A549 (cell line): ENCODE data around the gene TCF25. TPM values are rescaled to one million over a fixed set of nuclear protein-coding genes. Genes with fewer than 3 reads are reported as not detected.
A peak's percentile ranks its signal among the peaks of the same experiment; 100 is the strongest.

Source experiments
- ATAC-seq, 2 experiments: fragments of 200-7000 bp in 1 of 2; fragments of >200 bp in 1 of 2; cut with Nextera tagmentation in 1 of 2; cut with Tn5 transposase in 1 of 2; 3 replicates each; pipeline versions ENCODE4 v1.8.0 to v1.9.1; 2018 to 2020; ENCODE audit warnings: mild to moderate bottlenecking in 1 of 2, moderate library complexity in 1 of 2
- CTCF ChIA-PET: fragments of 300-600 bp; sonication (Branson Sonifier 250); formaldehyde crosslinking; extraction: SDS; loops from one replicate; lab custom pipeline; 2021; ENCODE audit warnings: antibody characterized with exemption, inconsistent platforms; lab: Yijun Ruan, JAX
- POLR2A ChIA-PET: fragments of 350-600 bp; formaldehyde crosslinking; extraction: SDS; loops from one replicate; lab custom pipeline; 2021; ENCODE audit warnings: antibody characterized with exemption, inconsistent platforms; lab: Yijun Ruan, JAX
- DNase-seq, 2 experiments: peaks; one replicate each; pipeline versions ENCODE4 v3.0.0 to v3.0.0-alpha.2; 2011 to 2016; ENCODE audit warnings: low read depth in 1 of 2, low spot score in 1 of 2
- FAIRE-seq: peaks from 2 replicates; lab custom pipeline; 2011; peaks lifted over from hg19 to GRCh38; lab: Jason Lieb, UNC
- H3K27ac ChIP-seq, 2 experiments: fragments of >200 bp; sonication (Bioruptor Twin); formaldehyde crosslinking; 3 replicates each; pipeline ENCODE4 v1.5.1; 2016 to 2017
- H3K4me1 ChIP-seq: fragments of >200 bp; sonication (Bioruptor Twin); formaldehyde crosslinking; 3 replicates; pipeline ENCODE4 v1.6.1; 2016
- H3K4me2 ChIP-seq: fragments of >200 bp; sonication (Bioruptor Twin); formaldehyde crosslinking; 3 replicates; pipeline ENCODE4 v1.6.1; 2016
- H3K4me3 ChIP-seq: fragments of >200 bp; sonication (Bioruptor Twin); formaldehyde crosslinking; 3 replicates; pipeline ENCODE4 v1.5.1; 2016
- H3K9me3 ChIP-seq: fragments of >200 bp; sonication (Bioruptor Twin); formaldehyde crosslinking; 3 replicates; pipeline ENCODE4 v1.6.1; 2016
- BHLHE40 ChIP-seq: IDR thresholded peaks from 2 replicates; pipeline ENCODE4 v1.6.1; 2012; ENCODE audit warnings: low read depth, low read length, inconsistent platforms
- CBX8 ChIP-seq: fragments of 200-600 bp; sonication (generic); IDR thresholded peaks from 2 replicates; pipeline ENCODE4 v1.6.1; 2016
- CHD2 ChIP-seq: fragments of 150-350 bp; IDR thresholded peaks from 2 replicates; pipeline ENCODE4 v1.6.1; 2014; ENCODE audit warnings: low read length; ENCODE audit not compliant: partially characterized antibody
- CHD4 ChIP-seq: fragments of 200-600 bp; sonication (generic); IDR thresholded peaks from 2 replicates; pipeline ENCODE4 v1.6.1; 2016; ENCODE audit warnings: antibody characterized with exemption, mild to moderate bottlenecking, borderline replicate concordance
- EHMT2 ChIP-seq: fragments of 200-600 bp; sonication (generic); IDR thresholded peaks from 2 replicates; pipeline ENCODE4 v1.6.1; 2016; ENCODE audit warnings: antibody characterized with exemption, low read depth, mild to moderate bottlenecking, moderate library complexity
- ESRRA ChIP-seq: fragments of 150-350 bp; IDR thresholded peaks from 2 replicates; pipeline ENCODE4 v1.6.1; 2014; ENCODE audit warnings: mild to moderate bottlenecking, low read length, borderline replicate concordance
- FOSL2 ChIP-seq, 2 experiments: fragments of 450-650 bp in 1 of 2; fragments of >200 bp in 1 of 2; sonication (Bioruptor Twin) in 1 of 2; formaldehyde crosslinking; IDR thresholded peaks; 2 replicates each; pipeline versions ENCODE4 v1.5.0 to v1.6.1; 2016 to 2020; ENCODE audit warnings: mild to moderate bottlenecking in 1 of 2, moderate library complexity in 1 of 2
- KDM1A ChIP-seq: fragments of 200-600 bp; sonication (generic); IDR thresholded peaks from 2 replicates; pipeline ENCODE4 v1.6.1; 2016; ENCODE audit warnings: low read depth, mild to moderate bottlenecking
- KDM5A ChIP-seq: fragments of 200-600 bp; sonication (generic); IDR thresholded peaks from 2 replicates; pipeline ENCODE4 v1.6.1; 2016; ENCODE audit warnings: antibody characterized with exemption, mild to moderate bottlenecking
- MYC ChIP-seq: IDR thresholded peaks from 2 replicates; pipeline ENCODE4 v1.6.1; 2012; ENCODE audit warnings: mild to moderate bottlenecking, inconsistent platforms, low read length, improper control_type of control experiment, borderline replicate concordance
- PHF8 ChIP-seq: fragments of 200-600 bp; sonication (generic); IDR thresholded peaks from 2 replicates; pipeline ENCODE4 v1.6.1; 2016; ENCODE audit warnings: low read depth, mild to moderate bottlenecking, antibody characterized with exemption, moderate library complexity, borderline replicate concordance
- RAD21 ChIP-seq, 2 experiments: fragments of >200 bp in 1 of 2; sonication (Bioruptor Twin) in 1 of 2; formaldehyde crosslinking in 1 of 2; IDR thresholded peaks in 1 of 2; conservative IDR thresholded peaks in 1 of 2; 2 replicates in 1 of 2; 3 replicates in 1 of 2; pipeline ENCODE4 v1.6.1; 2012 to 2018; ENCODE audit warnings: inconsistent platforms in 1 of 2
- RARB ChIP-seq: fragments of 250-450 bp; sonication (Bioruptor Pico); IDR thresholded peaks from 2 replicates; pipeline ENCODE4 v1.8.0; 2021; ENCODE audit warnings: mild to moderate bottlenecking, moderate library complexity
- SMC3 ChIP-seq: fragments of >200 bp; sonication (Bioruptor Twin); formaldehyde crosslinking; IDR thresholded peaks from 3 replicates; pipeline ENCODE4 v1.6.1; 2018; ENCODE audit warnings: inconsistent platforms
- TFCP2L1 ChIP-seq: fragments of 250-450 bp; sonication (Bioruptor Pico); IDR thresholded peaks from 2 replicates; pipeline ENCODE4 v1.5.0; 2021; ENCODE audit warnings: mild to moderate bottlenecking
- ZC3H11A ChIP-seq: fragments of 450-650 bp; IDR thresholded peaks from 2 replicates; pipeline ENCODE4 v1.6.1; 2014; ENCODE audit warnings: antibody characterized with exemption, mild to moderate bottlenecking
- ZNF302 ChIP-seq: fragments of 250-450 bp; sonication (Bioruptor Pico); IDR thresholded peaks from 2 replicates; pipeline ENCODE4 v1.9.0; 2021; ENCODE audit warnings: inconsistent platforms, mild to moderate bottlenecking, moderate library complexity
- WGBS: methylation state at CpG from one replicate; pipeline ENCODE4 v1.1.6; 2017; ENCODE audit errors: missing lambda C conversion rate; 5-methylcytosine and 5-hydroxymethylcytosine counted together
- polyA plus RNA-seq, 4 experiments: library from polyadenylated mRNA; depleted of rRNA in 3 of 4; stranded (reverse); fragments of >200 nt; fragmentation: RNase III in 1 of 4; extraction: RNeasy Plus Mini Kit Qiagen cat#74134 plus additional on column Dnase treatment in 1 of 4; gene quantifications; 2 replicates in 3 of 4; 3 replicates in 1 of 4; pipeline ENCODE4 v1.2.3, GENCODE V29; 2011 to 2017
- TF ChIP-seq, protein P1 (sequence below): fragments of >200 bp; sonication (Bioruptor Twin); formaldehyde crosslinking; IDR thresholded peaks from 3 replicates; pipeline ENCODE4 v1.5.1; 2016
- TF ChIP-seq, protein P2 (sequence below): fragments of 450-650 bp; IDR thresholded peaks from 2 replicates; pipeline ENCODE4 v1.6.1; 2014; ENCODE audit warnings: antibody characterized with exemption
- TF ChIP-seq, protein P3 (sequence below): fragments of >200 bp; sonication (Bioruptor Twin); formaldehyde crosslinking; IDR thresholded peaks from 2 replicates; pipeline ENCODE4 v1.6.1; 2016
- TF ChIP-seq, protein P4 (sequence below): IDR thresholded peaks from 2 replicates; pipeline ENCODE4 v1.6.1; 2012; ENCODE audit warnings: low read depth, borderline replicate concordance
- TF ChIP-seq, protein P5 (sequence below): IDR thresholded peaks from 2 replicates; pipeline ENCODE4 v1.6.1; 2012
- TF ChIP-seq, protein P6 (sequence below): IDR thresholded peaks from 2 replicates; pipeline ENCODE4 v1.6.1; 2012

TCF25 gene
- polyA plus RNA-seq, 2 of the 4 experiments (the other 2 are of a cell fraction), result 125 TPM

DNA sequence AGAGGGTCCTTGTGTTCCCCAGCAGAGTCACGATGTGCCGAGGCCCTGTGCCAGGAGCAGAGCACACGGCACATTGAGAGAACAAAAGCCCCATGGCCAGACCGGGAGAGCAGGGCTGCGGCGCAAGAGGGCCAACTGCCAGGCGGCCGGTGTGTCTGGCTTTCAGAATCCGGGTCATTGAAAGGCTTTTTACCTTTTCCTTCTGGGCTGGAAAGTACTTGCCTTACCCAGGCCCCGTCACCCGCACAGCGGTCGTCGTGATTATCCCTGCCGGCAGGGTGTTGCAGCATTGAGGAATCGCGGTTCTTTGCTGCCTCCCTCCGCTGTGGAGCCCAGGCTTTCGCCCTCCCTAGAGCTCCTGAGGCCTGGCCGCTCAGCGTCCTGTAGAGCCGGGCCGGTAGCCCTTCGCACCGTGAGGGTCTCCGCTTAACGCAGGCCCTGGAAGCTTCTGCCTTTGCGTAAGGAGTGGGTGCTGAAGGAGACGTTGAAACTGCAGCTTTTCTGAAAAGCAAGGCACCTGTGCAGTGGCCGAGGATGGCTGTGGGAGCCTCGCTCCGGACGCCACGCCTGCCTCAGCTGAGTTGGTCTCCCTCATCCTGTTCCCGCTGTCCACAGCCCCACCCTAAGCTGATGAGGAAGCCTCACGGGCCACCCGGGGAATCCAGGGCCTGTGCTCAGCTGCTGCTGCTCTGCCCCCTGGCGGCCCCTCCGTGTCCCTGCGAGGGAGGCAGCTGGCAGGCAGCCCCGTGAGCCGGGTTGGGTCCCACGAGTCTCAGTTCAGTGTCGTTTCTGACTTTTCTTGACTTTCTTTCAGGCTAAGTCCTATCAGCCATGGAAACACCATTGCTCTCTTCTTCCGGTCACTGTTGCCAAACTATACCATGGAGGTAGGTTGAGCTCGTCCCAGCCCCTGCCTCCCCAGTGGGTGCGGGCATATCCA lies 36.7 kb downstream of the TCF25 start (continued):
- TF ChIP-seq, protein P1, sequence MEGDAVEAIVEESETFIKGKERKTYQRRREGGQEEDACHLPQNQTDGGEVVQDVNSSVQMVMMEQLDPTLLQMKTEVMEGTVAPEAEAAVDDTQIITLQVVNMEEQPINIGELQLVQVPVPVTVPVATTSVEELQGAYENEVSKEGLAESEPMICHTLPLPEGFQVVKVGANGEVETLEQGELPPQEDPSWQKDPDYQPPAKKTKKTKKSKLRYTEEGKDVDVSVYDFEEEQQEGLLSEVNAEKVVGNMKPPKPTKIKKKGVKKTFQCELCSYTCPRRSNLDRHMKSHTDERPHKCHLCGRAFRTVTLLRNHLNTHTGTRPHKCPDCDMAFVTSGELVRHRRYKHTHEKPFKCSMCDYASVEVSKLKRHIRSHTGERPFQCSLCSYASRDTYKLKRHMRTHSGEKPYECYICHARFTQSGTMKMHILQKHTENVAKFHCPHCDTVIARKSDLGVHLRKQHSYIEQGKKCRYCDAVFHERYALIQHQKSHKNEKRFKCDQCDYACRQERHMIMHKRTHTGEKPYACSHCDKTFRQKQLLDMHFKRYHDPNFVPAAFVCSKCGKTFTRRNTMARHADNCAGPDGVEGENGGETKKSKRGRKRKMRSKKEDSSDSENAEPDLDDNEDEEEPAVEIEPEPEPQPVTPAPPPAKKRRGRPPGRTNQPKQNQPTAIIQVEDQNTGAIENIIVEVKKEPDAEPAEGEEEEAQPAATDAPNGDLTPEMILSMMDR, result peak; percentile 66
- TF ChIP-seq, protein P2, sequence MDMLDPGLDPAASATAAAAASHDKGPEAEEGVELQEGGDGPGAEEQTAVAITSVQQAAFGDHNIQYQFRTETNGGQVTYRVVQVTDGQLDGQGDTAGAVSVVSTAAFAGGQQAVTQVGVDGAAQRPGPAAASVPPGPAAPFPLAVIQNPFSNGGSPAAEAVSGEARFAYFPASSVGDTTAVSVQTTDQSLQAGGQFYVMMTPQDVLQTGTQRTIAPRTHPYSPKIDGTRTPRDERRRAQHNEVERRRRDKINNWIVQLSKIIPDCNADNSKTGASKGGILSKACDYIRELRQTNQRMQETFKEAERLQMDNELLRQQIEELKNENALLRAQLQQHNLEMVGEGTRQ, result no peak
- no peak for TF ChIP-seq ZNF302 (CRISPR knock-in tag)

DNA sequence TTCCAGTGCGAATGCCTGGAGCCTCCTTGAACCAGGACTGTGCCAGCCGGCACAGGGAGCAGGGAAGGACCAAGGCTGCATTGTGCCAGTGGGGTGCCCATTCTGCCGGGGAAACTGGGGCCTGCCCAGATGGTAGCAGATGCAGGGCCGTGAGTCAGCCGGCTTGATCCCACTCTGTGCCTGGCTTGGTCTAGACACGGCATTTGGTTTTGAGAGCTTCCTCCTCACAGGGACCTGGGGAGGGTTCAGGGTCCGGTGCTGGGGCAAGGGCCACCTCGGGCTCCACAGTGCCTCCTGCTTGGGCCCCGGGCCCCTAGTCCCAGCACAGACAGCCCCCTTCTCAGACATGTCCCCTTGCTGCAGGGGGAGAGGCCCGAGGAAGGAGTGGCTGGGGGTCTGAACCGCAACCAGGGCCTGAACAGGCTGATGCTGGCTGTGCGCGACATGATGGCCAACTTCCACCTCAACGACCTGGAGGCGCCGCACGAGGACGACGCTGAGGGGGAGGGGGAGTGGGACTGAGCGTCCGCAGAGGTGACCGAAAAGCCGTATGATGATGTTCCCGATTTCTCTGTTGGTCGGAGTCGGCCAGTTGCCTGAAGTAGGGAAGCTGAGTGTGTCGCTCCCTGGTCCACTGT lies 37.4 kb downstream of the TCF25 start:
- POLR2A ChIA-PET, result interaction anchor here (0.5 to 1.5 kb wide), 4 partner anchors 12 to 309 kb away, joined by 3 to 19 read pairs (median 4); partner anchors contain the start of genes TCF25 and TUBB3

DNA sequence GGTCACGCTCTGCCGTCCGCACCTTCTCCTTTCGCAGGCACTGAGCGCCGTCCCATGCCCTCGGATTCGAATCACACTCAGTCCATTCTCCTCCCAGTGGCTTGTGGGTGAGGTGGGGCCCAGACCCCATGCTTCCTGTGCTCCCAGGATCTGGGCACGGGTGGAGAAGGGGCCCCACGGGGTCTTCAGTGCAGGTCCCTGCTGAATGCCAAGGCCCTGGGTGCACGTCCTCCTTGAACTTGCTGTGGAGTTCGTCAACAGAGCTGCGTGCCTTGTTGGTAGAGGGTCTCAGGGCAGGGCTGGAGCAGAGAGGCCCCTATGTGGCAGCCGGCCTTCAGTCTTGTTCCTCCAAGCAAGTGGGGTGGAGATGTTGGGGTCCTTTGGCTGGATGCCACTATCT lies 38.0 kb downstream of the TCF25 start:
- no peak for DNase-seq
- peaks cover 7% of the 10 kb centered on the region; the same call in 1 of the 3 replicates for H3K9me3 ChIP-seq
- H3K27ac ChIP-seq, result no peak overlapping the region
- H3K4me1 ChIP-seq, result peaks cover 4% of the 10 kb centered on the region; the same call in 2 of the 3 replicates
- FAIRE-seq, result no peak
- CTCF ChIA-PET, result interaction anchor here (0.6 to 7.6 kb wide), 9 partner anchors 11 to 211 kb away, joined by 3 to 109 read pairs (median 10); partner anchors contain the start of genes MC1R, SPATA2L and TUBB3
- no peak overlapping the region for H3K4me3 ChIP-seq
- no peak for ATAC-seq
- WGBS, result 98% methylated on average over 10 of the region's 14 CpGs
- no peak overlapping the region for H3K4me2 ChIP-seq
- POLR2A ChIA-PET, result no interaction called here
- TF ChIP-seq CHD2 (no peak), ZC3H11A (no peak), BHLHE40 (no peak), ESRRA (no peak), KDM5A (no peak), FOSL2 (IDR thresholded peaks at IDR 0.05) (no peak), FOSL2 (CRISPR knock-in tag; IDR thresholded peaks at IDR 0.05) (no peak), KDM1A (no peak), RARB (CRISPR knock-in tag) (no peak), SMC3 (no peak), TFCP2L1 (no peak)
- TF ChIP-seq, protein P3, sequence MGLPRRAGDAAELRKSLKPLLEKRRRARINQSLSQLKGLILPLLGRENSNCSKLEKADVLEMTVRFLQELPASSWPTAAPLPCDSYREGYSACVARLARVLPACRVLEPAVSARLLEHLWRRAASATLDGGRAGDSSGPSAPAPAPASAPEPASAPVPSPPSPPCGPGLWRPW, result no peak

More for the DNA sequence above, 37.4 kb downstream of the TCF25 start:
- no peak overlapping the region for H3K4me2 ChIP-seq
- FAIRE-seq (no peak), ATAC-seq (peak in 1 of 2 experiments; percentile 5; a peak in 3 of 6 replicates), DNase-seq (no peak)
- CTCF ChIA-PET, result interaction anchor here (0.6 to 7.6 kb wide), 27 partner anchors 10 to 211 kb away, joined by 3 to 109 read pairs (median 5); partner anchors contain the start of genes MC1R, SPATA2L and TUBB3
- no peak overlapping the region for H3K4me3 ChIP-seq
- TF ChIP-seq FOSL2 (IDR thresholded peaks at IDR 0.05), result no peak
- TF ChIP-seq FOSL2 (CRISPR knock-in tag; IDR thresholded peaks at IDR 0.05), result no peak
- no peak for TF ChIP-seq ZC3H11A
- TF ChIP-seq PHF8, result no peak
- no peak for TF ChIP-seq BHLHE40
- TF ChIP-seq, protein P4, sequence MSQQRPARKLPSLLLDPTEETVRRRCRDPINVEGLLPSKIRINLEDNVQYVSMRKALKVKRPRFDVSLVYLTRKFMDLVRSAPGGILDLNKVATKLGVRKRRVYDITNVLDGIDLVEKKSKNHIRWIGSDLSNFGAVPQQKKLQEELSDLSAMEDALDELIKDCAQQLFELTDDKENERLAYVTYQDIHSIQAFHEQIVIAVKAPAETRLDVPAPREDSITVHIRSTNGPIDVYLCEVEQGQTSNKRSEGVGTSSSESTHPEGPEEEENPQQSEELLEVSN, result no peak
- TF ChIP-seq KDM5A, result no peak
- TF ChIP-seq RAD21 (conservative IDR thresholded peaks at IDR 0.05 in 1 of 2, IDR thresholded peaks at IDR 0.05 in 1 of 2), result no peak
- no peak for TF ChIP-seq ZNF302 (CRISPR knock-in tag)
- TF ChIP-seq CHD2, result no peak
- no peak for TF ChIP-seq EHMT2
- TF ChIP-seq CHD4, result no peak
- TF ChIP-seq, protein P2, result no peak
- TF ChIP-seq, protein P5, sequence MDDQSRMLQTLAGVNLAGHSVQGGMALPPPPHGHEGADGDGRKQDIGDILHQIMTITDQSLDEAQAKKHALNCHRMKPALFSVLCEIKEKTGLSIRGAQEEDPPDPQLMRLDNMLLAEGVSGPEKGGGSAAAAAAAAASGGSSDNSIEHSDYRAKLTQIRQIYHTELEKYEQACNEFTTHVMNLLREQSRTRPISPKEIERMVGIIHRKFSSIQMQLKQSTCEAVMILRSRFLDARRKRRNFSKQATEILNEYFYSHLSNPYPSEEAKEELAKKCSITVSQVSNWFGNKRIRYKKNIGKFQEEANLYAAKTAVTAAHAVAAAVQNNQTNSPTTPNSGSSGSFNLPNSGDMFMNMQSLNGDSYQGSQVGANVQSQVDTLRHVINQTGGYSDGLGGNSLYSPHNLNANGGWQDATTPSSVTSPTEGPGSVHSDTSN, result no peak
- TF ChIP-seq SMC3, result no peak
- TF ChIP-seq CBX8, result no peak
- TF ChIP-seq, protein P6, sequence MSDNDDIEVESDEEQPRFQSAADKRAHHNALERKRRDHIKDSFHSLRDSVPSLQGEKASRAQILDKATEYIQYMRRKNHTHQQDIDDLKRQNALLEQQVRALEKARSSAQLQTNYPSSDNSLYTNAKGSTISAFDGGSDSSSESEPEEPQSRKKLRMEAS, result no peak
- TF ChIP-seq MYC, result no peak
- peaks cover 7% of the 10 kb centered on the region; the same call in 1 of the 3 replicates for H3K9me3 ChIP-seq
- peaks cover 4% of the 10 kb centered on the region; the same call in 2 of the 3 replicates for H3K4me1 ChIP-seq
- H3K27ac ChIP-seq, result peak overlapping the region in 1 of 2 experiments; percentile 68; a peak in 2 of 6 replicates
- WGBS, result 93% methylated on average over 26 of the region's 27 CpGs
